Measurements from ENCODE around the gene TFDP1. TPM values are rescaled to one million over a fixed set of nuclear protein-coding genes. Genes with fewer than 3 reads are reported as not detected.

TFDP1 gene
- total and polyA plus RNA-seq, 12 donors = 16.4 to 51.4 (median 37.5) TPM

GRCh38 chr13:113656831-113657671, 72.5 kb downstream of the TFDP1 start:
- DNase-seq (no peak), ATAC-seq (peak in 1 of 8 donors; percentile 45)
- no peak for TF ChIP-seq CTCF (IDR thresholded peaks at IDR 0.05)
- Histone ChIP-seq H3K4me1 (no peaks in the 10 kb centered on the region), H3K36me3 (no peaks in the 10 kb centered on the region), H3K27me3 (peaks cover 0 to 4% (median 0%) of the 10 kb centered on the region in 7 donors), H3K27ac (no peak overlapping the region), H3K9me3 (peaks cover 0 to 19% (median 5%) of the 10 kb centered on the region in 11 donors), H3K4me3 (no peak overlapping the region)
- 79 to 87% methylated on average over 41 to 42 of the region's 42 CpGs for WGBS, 2 donors
- intact Hi-C loops (cut with DNase I) = no loop called here

GRCh38 chr13:113657851-113658741, 73.5 kb downstream of the TFDP1 start, which contains the start of gene ATP4B:
Gene ATP4B, minus strand, starts transcription at chr13:113658198. Its CDS starts 54 bp downstream, at chr13:113658144.
- Histone ChIP-seq H3K36me3 (no peaks in the 10 kb centered on the region), H3K27me3 (peaks cover 0 to 4% (median 0%) of the 10 kb centered on the region in 7 donors), H3K4me3 (no peak within 1 kb of the TSS), H3K9me3 (peaks cover 0 to 25% (median 5%) of the 10 kb centered on the region in 11 donors), H3K27ac (no peak within 1 kb of the TSS), H3K4me1 (no peaks in the 10 kb centered on the region)
- no peak for TF ChIP-seq CTCF (IDR thresholded peaks at IDR 0.05)
- WGBS, 2 donors = 88% methylated on average over 46 to 47 of the region's 47 CpGs
- intact Hi-C loops (cut with DNase I) = no loop called here
- DNase-seq (no peak), ATAC-seq (peak in 2 of 8 donors; percentile 9 to 14)

- Histone ChIP-seq H3K36me3 (no peaks in the 10 kb centered on the region), H3K4me1 (no peaks in the 10 kb centered on the region), H3K9me3 (peaks cover 0 to 25% (median 5%) of the 10 kb centered on the region in 11 donors), H3K4me3 (no peak overlapping the region), H3K27ac (no peak overlapping the region), H3K27me3 (peaks cover 0 to 4% (median 0%) of the 10 kb centered on the region in 7 donors)
- no peak for TF ChIP-seq CTCF (IDR thresholded peaks at IDR 0.05)
- DNase-seq (no peak), ATAC-seq (no peak)
- WGBS, 2 donors = 80 to 83% methylated on average over 14 of the region's 14 CpGs
- intact Hi-C loops (cut with DNase I) = no loop called here
Measured at GRCh38 chr13:113658836-113659235, 74.3 kb downstream of the TFDP1 start.

- intact Hi-C loops (cut with DNase I) = no loop called here
- TF ChIP-seq CTCF (IDR thresholded peaks at IDR 0.05) = no peak
- Histone ChIP-seq H3K9me3 (peaks cover 0 to 25% (median 5%) of the 10 kb centered on the region in 11 donors), H3K4me1 (no peaks in the 10 kb centered on the region), H3K36me3 (no peaks in the 10 kb centered on the region), H3K27me3 (peaks cover 0 to 4% (median 0%) of the 10 kb centered on the region in 7 donors), H3K4me3 (no peak overlapping the region), H3K27ac (no peak overlapping the region)
- 90 to 91% methylated on average over 8 of the region's 8 CpGs for WGBS, 2 donors
- no peak for DNase-seq
- no peak for ATAC-seq
Measured at GRCh38 chr13:113659337-113659736, 74.8 kb downstream of the TFDP1 start.

Data from heart right ventricle (tissue), 16 donors.